T1000 (cell line): ENCODE measurements around the gene ARSI.

Experiments used
- DNase-seq: peaks from one replicate; lab custom pipeline; 2025; ENCODE audit warnings: mixed read lengths; lab: John Stamatoyannopoulos, UW

ARSI gene

GRCh38 chr5:150302301-150303069 lies at the start of gene ARSI:
Gene ARSI (minus strand): TSS chr5:150302905. CDS start chr5:150302373, 532 bp downstream.
- no peak for DNase-seq

GRCh38 chr5:150350524-150351344 lies 48.0 kb upstream of the ARSI start:
- DNase-seq, result peak; percentile 27

- no peak for DNase-seq
Observed at GRCh38 chr5:150349681-150350275, 47.1 kb upstream of the ARSI start.

GRCh38 chr5:150347451-150347850 lies 44.7 kb upstream of the ARSI start:
- no peak for DNase-seq

- no peak for DNase-seq
Observed at GRCh38 chr5:150347003-150347402, 44.3 kb upstream of the ARSI start.

- no peak for DNase-seq
Observed at GRCh38 chr5:150346592-150346991, 43.9 kb upstream of the ARSI start.

- no peak for DNase-seq
Observed at GRCh38 chr5:150345716-150346115, 43.0 kb upstream of the ARSI start.

GRCh38 chr5:150343994-150344631 lies 41.4 kb upstream of the ARSI start:
- no peak for DNase-seq

GRCh38 chr5:150342583-150342982 lies 39.9 kb upstream of the ARSI start:
- no peak for DNase-seq

GRCh38 chr5:150341989-150342388 lies 39.3 kb upstream of the ARSI start:
- no peak for DNase-seq

- DNase-seq, result no peak
Observed at GRCh38 chr5:150341331-150341730, 38.6 kb upstream of the ARSI start.

GRCh38 chr5:150340614-150341255 lies 38.0 kb upstream of the ARSI start:
- no peak for DNase-seq

- DNase-seq, result no peak
Observed at GRCh38 chr5:150339841-150340240, 37.1 kb upstream of the ARSI start.

GRCh38 chr5:150339165-150339564 lies 36.5 kb upstream of the ARSI start:
- no peak for DNase-seq

GRCh38 chr5:150338546-150338945 lies 35.8 kb upstream of the ARSI start:
- DNase-seq, result no peak

GRCh38 chr5:150335778-150336177 lies 33.1 kb upstream of the ARSI start:
- DNase-seq, result no peak

GRCh38 chr5:150333400-150333799 lies 30.7 kb upstream of the ARSI start:
- DNase-seq, result no peak

GRCh38 chr5:150329881-150330876 lies 27.5 kb upstream of the ARSI start:
- DNase-seq, result no peak

- DNase-seq, result no peak
Observed at GRCh38 chr5:150329038-150329437, 26.3 kb upstream of the ARSI start.

GRCh38 chr5:150328515-150328914 lies 25.8 kb upstream of the ARSI start:
- DNase-seq, result no peak

GRCh38 chr5:150327139-150327538 lies 24.4 kb upstream of the ARSI start:
- DNase-seq, result no peak
